ENCODE results near the gene TECPR2. TPM values are rescaled to one million over a fixed set of nuclear protein-coding genes. Genes with fewer than 3 reads are reported as not detected.
"Not testable (repeated sequence)": the region's sequence is repeated elsewhere in the genome, so short reads cannot be mapped to it uniquely, and the experiment has no call there.

The TECPR2 gene
- total RNA-seq, 1 experiment from 2014 or later, result 29.7 TPM

GRCh38 chr14:102351023-102351422 lies 11.7 kb upstream of the TECPR2 start:
- no peaks in the 10 kb centered on the region for H3K4me1 ChIP-seq (replicated peaks; ENCODE audit: insufficient read depth)
- no peaks in the 10 kb centered on the region for H3F3A ChIP-seq (ENCODE audit: insufficient read depth, low read depth)
- H3K27ac ChIP-seq, result no peak overlapping the region
- intact Hi-C loops (cut with micrococcal nuclease; ENCODE audit: unreplicated experiment), result no loop called here
- no peak overlapping the region for H3K4me3 ChIP-seq
- H3K79me2 ChIP-seq (ENCODE audit: low read depth), result no peaks in the 10 kb centered on the region
- peaks cover 41% of the 10 kb centered on the region for H3K36me3 ChIP-seq (ENCODE audit: low read depth)
- H3K4me2 ChIP-seq, result no peak overlapping the region
- H2AFZ ChIP-seq, result no peak overlapping the region
- peak in 1 of 2 experiments; percentile 10 for DNase-seq
- TF ChIP-seq EZH2 (IDR thresholded peaks at IDR 0.05; ENCODE audit: low read depth) (no peak), CTCF (conservative IDR thresholded peaks at IDR 0.05) (no peak)
- H4K20me1 ChIP-seq (ENCODE audit: insufficient read depth), result no peaks in the 10 kb centered on the region
- H3K27me3 ChIP-seq (ENCODE audit: insufficient read depth, low read depth), result no peaks in the 10 kb centered on the region
- no peaks in the 10 kb centered on the region for H3K9me3 ChIP-seq (ENCODE audit: insufficient read depth, low read depth)
- CTCF ChIA-PET, result no interaction called here
- no TSS peak for BruUV-seq (replicated peaks)
- no peaks in the 10 kb centered on the region for H3K9me2 ChIP-seq (ENCODE audit: insufficient read depth)
- POLR2A ChIA-PET (ENCODE audit: unreplicated experiment), result no interaction called here

GRCh38 chr14:102351593-102351992 lies 11.1 kb upstream of the TECPR2 start:
- H3K9me3 ChIP-seq (ENCODE audit: insufficient read depth, low read depth); CTCF ChIA-PET; H2AFZ ChIP-seq; H3K27me3 ChIP-seq (ENCODE audit: insufficient read depth, low read depth); H3K4me1 ChIP-seq (replicated peaks; ENCODE audit: insufficient read depth); H3K79me2 ChIP-seq (ENCODE audit: low read depth); H3K4me3 ChIP-seq; POLR2A ChIA-PET (ENCODE audit: unreplicated experiment); BruUV-seq (replicated peaks); H3K9me2 ChIP-seq (ENCODE audit: insufficient read depth); H4K20me1 ChIP-seq (ENCODE audit: insufficient read depth); H3K4me2 ChIP-seq; H3K27ac ChIP-seq; intact Hi-C loops (cut with micrococcal nuclease; ENCODE audit: unreplicated experiment); H3F3A ChIP-seq (ENCODE audit: insufficient read depth, low read depth): not testable (repeated sequence)
- H3K36me3 ChIP-seq (ENCODE audit: low read depth), result peaks cover 46% of the 10 kb centered on the region
- DNase-seq, result peak in 1 of 2 experiments; percentile 20

GRCh38 chr14:102352213-102352612 lies 10.5 kb upstream of the TECPR2 start:
- CTCF ChIA-PET, result no interaction called here
- peak in 1 of 2 experiments; percentile 15 for DNase-seq
- Histone ChIP-seq H3K27me3 (ENCODE audit: insufficient read depth, low read depth) (no peaks in the 10 kb centered on the region), H3K4me2 (no peak overlapping the region), H3K36me3 (ENCODE audit: low read depth) (peaks cover 46% of the 10 kb centered on the region), H3K9me2 (ENCODE audit: insufficient read depth) (no peaks in the 10 kb centered on the region), H3K27ac (no peak overlapping the region), H3K4me3 (no peak overlapping the region), H3F3A (ENCODE audit: insufficient read depth, low read depth) (no peaks in the 10 kb centered on the region; the same call in 1 of the 2 replicates), H3K9me3 (ENCODE audit: insufficient read depth, low read depth) (no peaks in the 10 kb centered on the region), H3K79me2 (ENCODE audit: low read depth) (no peaks in the 10 kb centered on the region), H4K20me1 (ENCODE audit: insufficient read depth) (no peaks in the 10 kb centered on the region), H3K4me1 (replicated peaks; ENCODE audit: insufficient read depth) (no peaks in the 10 kb centered on the region), H2AFZ (no peak overlapping the region)
- no TSS peak for BruUV-seq (replicated peaks)
- POLR2A ChIA-PET (ENCODE audit: unreplicated experiment), result no interaction called here
- intact Hi-C loops (cut with micrococcal nuclease; ENCODE audit: unreplicated experiment), result no loop called here
- TF ChIP-seq CTCF (conservative IDR thresholded peaks at IDR 0.05) (no peak), EZH2 (IDR thresholded peaks at IDR 0.05; ENCODE audit: low read depth) (no peak)

GRCh38 chr14:102353126-102353619 lies 9.6 kb upstream of the TECPR2 start:
- peaks cover 55% of the 10 kb centered on the region for H3K36me3 ChIP-seq (ENCODE audit: low read depth)
- H4K20me1 ChIP-seq (ENCODE audit: insufficient read depth), result no peaks in the 10 kb centered on the region
- no peak overlapping the region for H3K4me3 ChIP-seq
- no peak overlapping the region for H2AFZ ChIP-seq
- no peaks in the 10 kb centered on the region for H3K79me2 ChIP-seq (ENCODE audit: low read depth)
- no peaks in the 10 kb centered on the region for H3K4me1 ChIP-seq (replicated peaks; ENCODE audit: insufficient read depth)
- intact Hi-C loops (cut with micrococcal nuclease; ENCODE audit: unreplicated experiment), result no loop called here
- POLR2A ChIA-PET (ENCODE audit: unreplicated experiment), result no interaction called here
- H3K9me2 ChIP-seq (ENCODE audit: insufficient read depth), result no peaks in the 10 kb centered on the region
- TF ChIP-seq CTCF (conservative IDR thresholded peaks at IDR 0.05) (no peak), EZH2 (IDR thresholded peaks at IDR 0.05; ENCODE audit: low read depth) (no peak)
- no peak overlapping the region for H3K4me2 ChIP-seq
- H3K9me3 ChIP-seq (ENCODE audit: insufficient read depth, low read depth), result no peaks in the 10 kb centered on the region
- H3K27me3 ChIP-seq (ENCODE audit: insufficient read depth, low read depth), result no peaks in the 10 kb centered on the region
- H3K27ac ChIP-seq, result no peak overlapping the region
- no peaks in the 10 kb centered on the region; the same call in 1 of the 2 replicates for H3F3A ChIP-seq (ENCODE audit: insufficient read depth, low read depth)
- BruUV-seq (replicated peaks), result no TSS peak
- CTCF ChIA-PET, result no interaction called here
- DNase-seq, result no peak

Measured in PC-9 (cell line).